Colonic mucosa (tissue), 4 donors: ENCODE results near the gene TPRX2. TPM values are rescaled to one million over a fixed set of nuclear protein-coding genes. Genes with fewer than 3 reads are reported as not detected.
"Not testable (repeated sequence)": the region's sequence is repeated elsewhere in the genome, so short reads cannot be mapped to it uniquely, and the experiment has no call there.

Experiments used
- DNase-seq: peaks from one replicate; pipeline ENCODE4 v3.0.0-alpha.2; 2020
- H3K27ac ChIP-seq: fragments of 200-600 bp; one replicate; pipeline ENCODE4 v1.8.0; 2021
- H3K27me3 ChIP-seq: fragments of 200-600 bp; one replicate; pipeline ENCODE4 v1.8.0; 2021
- H3K36me3 ChIP-seq: fragments of 200-600 bp; one replicate; pipeline ENCODE4 v1.8.0; 2021
- H3K4me1 ChIP-seq: fragments of 200-600 bp; one replicate; pipeline ENCODE4 v1.8.0; 2021; ENCODE audit warnings: mild to moderate bottlenecking
- H3K4me3 ChIP-seq: fragments of 200-600 bp; one replicate; pipeline ENCODE4 v1.8.0; 2021
- H3K9ac ChIP-seq, 2 donors: one replicate each; pipeline ENCODE4 v1.7.0; 2013; ENCODE audit warnings: control low read depth in 2 of 2, low read depth in 2 of 2, low read length in 2 of 2
- H3K9me3 ChIP-seq: fragments of 200-600 bp; one replicate; pipeline ENCODE4 v1.8.0; 2021
- intact Hi-C: fragments of 100-400 bp; cut with DNase I; formaldehyde crosslinking; loops from one replicate; pipeline ENCODE4 v1.14.1; 2022
- total RNA-seq, 2 donors: library from RNA; stranded (reverse); fragmentation: NEBNext Ultra II Directional in 1 of 2; extraction: Animal tissue kit (Norgen Biotek cat#: 25700) in 1 of 2; gene quantifications; one replicate each; pipeline ENCODE4 v1.2.1, GENCODE V29; 2021
- TF ChIP-seq, protein P1 (sequence below): fragments of 200-600 bp; IDR thresholded peaks from one replicate; pipeline ENCODE4 v1.8.0; 2022; ENCODE audit warnings: antibody characterized with exemption, mild to moderate bottlenecking
- donor health status: healthy.
- donor health status: DM: no; HTN: no; CAD: no.
- donor health status: DM: no; HTN: no; CAD: no.

Gene TPRX2
- total RNA-seq, 2 donors from 2014 or later: not detected

DNA sequence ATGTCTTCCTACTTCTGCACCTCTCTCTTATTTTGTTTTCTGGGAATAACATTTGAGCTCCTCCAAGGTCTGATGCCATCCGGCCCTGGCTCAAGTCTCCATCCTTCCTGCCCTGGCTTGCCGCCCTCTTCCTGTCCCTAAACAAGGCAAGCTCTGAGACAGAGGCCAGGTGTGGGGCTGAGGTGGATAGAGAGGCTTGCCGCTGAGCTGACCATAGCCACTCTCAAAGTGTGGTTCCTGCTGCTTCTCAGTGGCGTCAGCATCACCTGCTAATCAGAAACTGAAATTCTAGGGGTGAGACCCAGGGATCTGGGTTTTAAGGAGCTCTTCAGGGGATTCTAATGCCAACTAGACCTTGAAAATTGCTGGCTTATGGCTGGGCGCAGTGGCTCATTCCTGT, 6.0 kb upstream of the TPRX2 start:
- H3K27me3 ChIP-seq: no peaks in the 10 kb centered on the region
- no peaks in the 10 kb centered on the region for H3K36me3 ChIP-seq
- H3K9ac ChIP-seq: no peak overlapping the region
- intact Hi-C loops: no loop called here
- TF ChIP-seq, protein P1, sequence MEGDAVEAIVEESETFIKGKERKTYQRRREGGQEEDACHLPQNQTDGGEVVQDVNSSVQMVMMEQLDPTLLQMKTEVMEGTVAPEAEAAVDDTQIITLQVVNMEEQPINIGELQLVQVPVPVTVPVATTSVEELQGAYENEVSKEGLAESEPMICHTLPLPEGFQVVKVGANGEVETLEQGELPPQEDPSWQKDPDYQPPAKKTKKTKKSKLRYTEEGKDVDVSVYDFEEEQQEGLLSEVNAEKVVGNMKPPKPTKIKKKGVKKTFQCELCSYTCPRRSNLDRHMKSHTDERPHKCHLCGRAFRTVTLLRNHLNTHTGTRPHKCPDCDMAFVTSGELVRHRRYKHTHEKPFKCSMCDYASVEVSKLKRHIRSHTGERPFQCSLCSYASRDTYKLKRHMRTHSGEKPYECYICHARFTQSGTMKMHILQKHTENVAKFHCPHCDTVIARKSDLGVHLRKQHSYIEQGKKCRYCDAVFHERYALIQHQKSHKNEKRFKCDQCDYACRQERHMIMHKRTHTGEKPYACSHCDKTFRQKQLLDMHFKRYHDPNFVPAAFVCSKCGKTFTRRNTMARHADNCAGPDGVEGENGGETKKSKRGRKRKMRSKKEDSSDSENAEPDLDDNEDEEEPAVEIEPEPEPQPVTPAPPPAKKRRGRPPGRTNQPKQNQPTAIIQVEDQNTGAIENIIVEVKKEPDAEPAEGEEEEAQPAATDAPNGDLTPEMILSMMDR: no peak
- DNase-seq: no peak
- H3K4me3 ChIP-seq: no peak overlapping the region
- H3K9me3 ChIP-seq: no peaks in the 10 kb centered on the region
- no peak overlapping the region for H3K27ac ChIP-seq
- H3K4me1 ChIP-seq: no peaks in the 10 kb centered on the region

DNA sequence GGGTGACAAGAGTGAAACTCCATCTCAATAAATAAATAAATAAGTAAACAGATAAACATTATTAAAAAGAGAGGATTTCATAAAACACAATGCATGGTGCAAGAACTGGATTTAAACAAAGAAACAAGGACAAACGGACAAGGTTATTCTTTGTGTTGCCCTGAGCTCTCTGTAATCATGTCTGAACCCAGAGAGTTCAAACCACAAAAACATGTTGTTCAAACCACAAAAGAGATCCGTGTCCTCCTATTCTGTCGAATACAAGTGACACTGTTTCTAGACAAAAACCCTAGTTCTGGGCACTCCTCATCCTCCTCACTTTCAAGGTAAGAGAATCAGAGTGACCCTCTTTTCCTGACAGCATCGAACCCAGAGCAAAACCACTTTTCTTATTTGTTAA, 4.6 kb upstream of the TPRX2 start:
- Histone ChIP-seq H3K36me3 (no peaks in the 10 kb centered on the region), H3K9me3 (no peaks in the 10 kb centered on the region), H3K27ac (no peak overlapping the region), H3K9ac (no peak overlapping the region), H3K27me3 (no peaks in the 10 kb centered on the region), H3K4me1 (no peaks in the 10 kb centered on the region), H3K4me3 (no peak overlapping the region)
- TF ChIP-seq, protein P1: no peak
- DNase-seq: no peak
- intact Hi-C loops: no loop called here

DNA sequence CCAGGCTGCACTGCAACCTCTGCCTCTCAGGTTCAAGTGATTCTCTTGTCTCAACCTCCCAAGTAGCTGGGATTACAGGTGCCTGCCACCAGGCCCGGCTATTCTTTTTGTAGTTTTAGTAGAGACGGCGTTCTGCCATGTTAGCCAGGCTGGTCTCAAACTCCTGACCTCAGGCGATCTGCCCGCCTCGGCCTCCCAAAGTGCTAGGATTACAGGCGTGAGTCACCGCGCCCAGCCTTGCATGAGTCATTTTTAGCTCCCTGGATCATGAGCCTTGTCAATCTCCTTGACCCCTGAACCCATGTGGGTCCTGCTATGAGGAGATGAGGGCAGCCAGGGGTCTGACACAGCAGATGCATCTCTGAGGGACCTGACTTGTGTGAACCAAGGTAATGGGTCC, 804 bp upstream of the TPRX2 start:
- H3K9me3 ChIP-seq, H3K4me1 ChIP-seq, H3K36me3 ChIP-seq, H3K9ac ChIP-seq, H3K4me3 ChIP-seq, H3K27me3 ChIP-seq, H3K27ac ChIP-seq, intact Hi-C loops, DNase-seq: not testable (repeated sequence)

DNA sequence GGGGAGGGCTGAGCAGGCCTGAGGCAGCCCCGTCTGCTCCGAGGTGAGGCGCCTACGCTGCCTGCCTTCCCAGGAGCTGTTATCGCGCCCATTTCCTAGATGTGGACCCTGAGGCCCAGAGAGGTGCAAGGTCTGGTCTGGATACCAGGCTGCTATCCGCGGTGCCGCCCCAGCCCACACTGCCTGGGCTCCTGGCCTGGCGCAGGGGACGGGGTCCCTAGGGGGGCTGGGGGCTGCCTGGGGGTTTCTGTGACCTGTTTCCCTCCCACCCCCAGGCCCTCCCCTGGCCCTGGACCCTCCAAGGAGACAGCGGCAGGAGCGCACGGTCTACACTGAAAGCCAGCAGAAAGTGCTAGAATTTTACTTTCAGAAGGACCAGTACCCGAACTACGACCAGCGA, 803 bp downstream of the TPRX2 start:
- H3K4me1 ChIP-seq, H3K27ac ChIP-seq, H3K27me3 ChIP-seq, DNase-seq, H3K4me3 ChIP-seq, H3K36me3 ChIP-seq, H3K9me3 ChIP-seq, H3K9ac ChIP-seq: not testable (repeated sequence)
- intact Hi-C loops: loop anchor here (5.0 kb wide), 1 partner anchor 48 kb away; no protein-coding TSS in a partner anchor

DNA sequence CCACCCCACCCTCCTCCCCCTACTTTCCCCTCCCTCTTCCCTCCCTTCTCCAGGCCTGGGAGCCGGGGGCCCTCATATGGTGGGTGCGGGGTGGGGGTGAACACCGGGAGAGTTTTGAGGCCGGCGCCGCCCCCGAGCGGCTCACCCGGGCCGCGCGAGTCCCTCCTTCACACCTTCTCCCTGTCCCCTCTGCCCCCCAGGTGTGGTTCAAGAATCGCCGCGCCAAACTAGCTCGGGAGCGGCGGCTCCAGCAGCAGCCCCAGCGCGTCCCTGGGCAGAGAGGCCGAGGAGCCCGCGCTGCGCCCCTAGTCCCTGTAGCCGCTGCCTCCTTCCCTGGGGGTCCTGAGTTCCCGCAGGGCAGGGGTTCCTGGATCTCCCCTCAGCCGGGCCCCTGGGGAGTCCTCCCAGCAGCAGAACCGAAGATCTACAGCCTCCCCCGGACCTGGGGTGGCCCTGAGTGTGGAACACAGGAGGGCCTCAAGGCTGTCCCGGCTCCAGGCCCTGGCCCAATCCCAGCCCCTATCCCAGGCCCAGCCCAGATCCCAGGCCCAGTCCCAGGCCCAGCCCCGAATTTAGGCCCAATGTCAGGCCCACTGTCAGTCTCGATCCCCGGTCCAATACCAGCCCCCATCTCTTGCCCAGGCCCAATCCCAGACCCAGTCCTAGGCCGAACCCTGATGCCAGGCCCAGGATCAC, 1.7 kb downstream of the TPRX2 start:
- Histone ChIP-seq H3K27me3 (no peaks in the 10 kb centered on the region), H3K4me1 (no peaks in the 10 kb centered on the region), H3K4me3 (no peak overlapping the region), H3K27ac (no peak overlapping the region), H3K9me3 (no peaks in the 10 kb centered on the region), H3K9ac (no peak overlapping the region), H3K36me3 (no peaks in the 10 kb centered on the region)
- no peak for DNase-seq
- TF ChIP-seq, protein P1: no peak
- intact Hi-C loops: loop anchor here (5.0 kb wide), 1 partner anchor 48 kb away; no protein-coding TSS in a partner anchor

GRCh38 chr19:47861630-47862029, 2.6 kb downstream of the TPRX2 start:
- Histone ChIP-seq H3K4me1 (no peaks in the 10 kb centered on the region), H3K9ac (no peak overlapping the region), H3K36me3 (no peaks in the 10 kb centered on the region), H3K27ac (no peak overlapping the region), H3K27me3 (no peaks in the 10 kb centered on the region), H3K4me3 (no peak overlapping the region), H3K9me3 (no peaks in the 10 kb centered on the region)
- intact Hi-C loops: loop anchor here (5.0 kb wide), 1 partner anchor 49 kb away; no protein-coding TSS in a partner anchor
- TF ChIP-seq, protein P1: no peak
- DNase-seq: no peak
